ENCODE measurements around the gene TNIP2.

DNA sequence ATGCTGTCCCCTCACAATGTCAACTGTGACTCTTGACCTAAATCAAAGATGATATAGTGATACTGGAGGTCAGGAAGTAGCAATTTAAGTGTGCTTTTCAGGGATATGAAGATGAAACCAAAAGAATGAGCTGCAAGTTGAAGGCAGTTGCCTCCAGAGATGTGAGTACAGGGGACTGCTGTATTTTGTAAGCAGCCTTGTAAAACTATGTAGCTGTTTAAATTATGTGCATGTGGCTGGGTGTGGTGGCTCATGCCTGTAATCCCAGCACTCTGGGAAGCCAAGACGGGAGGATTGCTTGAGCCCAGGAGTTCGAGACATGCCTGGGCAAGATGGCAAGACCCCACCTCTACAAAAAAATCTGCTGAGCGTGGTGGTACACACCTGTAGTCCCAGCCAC, 15.1 kb upstream of the TNIP2 start:
- TF ChIP-seq, protein P1, sequence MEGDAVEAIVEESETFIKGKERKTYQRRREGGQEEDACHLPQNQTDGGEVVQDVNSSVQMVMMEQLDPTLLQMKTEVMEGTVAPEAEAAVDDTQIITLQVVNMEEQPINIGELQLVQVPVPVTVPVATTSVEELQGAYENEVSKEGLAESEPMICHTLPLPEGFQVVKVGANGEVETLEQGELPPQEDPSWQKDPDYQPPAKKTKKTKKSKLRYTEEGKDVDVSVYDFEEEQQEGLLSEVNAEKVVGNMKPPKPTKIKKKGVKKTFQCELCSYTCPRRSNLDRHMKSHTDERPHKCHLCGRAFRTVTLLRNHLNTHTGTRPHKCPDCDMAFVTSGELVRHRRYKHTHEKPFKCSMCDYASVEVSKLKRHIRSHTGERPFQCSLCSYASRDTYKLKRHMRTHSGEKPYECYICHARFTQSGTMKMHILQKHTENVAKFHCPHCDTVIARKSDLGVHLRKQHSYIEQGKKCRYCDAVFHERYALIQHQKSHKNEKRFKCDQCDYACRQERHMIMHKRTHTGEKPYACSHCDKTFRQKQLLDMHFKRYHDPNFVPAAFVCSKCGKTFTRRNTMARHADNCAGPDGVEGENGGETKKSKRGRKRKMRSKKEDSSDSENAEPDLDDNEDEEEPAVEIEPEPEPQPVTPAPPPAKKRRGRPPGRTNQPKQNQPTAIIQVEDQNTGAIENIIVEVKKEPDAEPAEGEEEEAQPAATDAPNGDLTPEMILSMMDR (IDR thresholded peaks at IDR 0.05; ENCODE audit: insufficient read depth, low read depth, low read length): no peak
- no peak for TF ChIP-seq EZH2 (IDR thresholded peaks at IDR 0.05; ENCODE audit: insufficient read depth, low read length)
